ENCODE measurements around the gene ADGRG3. TPM values are rescaled to one million over a fixed set of nuclear protein-coding genes. Genes with fewer than 3 reads are reported as not detected.

The ADGRG3 gene
- total RNA-seq, 1 experiment from 2014 or later = not detected

DNA sequence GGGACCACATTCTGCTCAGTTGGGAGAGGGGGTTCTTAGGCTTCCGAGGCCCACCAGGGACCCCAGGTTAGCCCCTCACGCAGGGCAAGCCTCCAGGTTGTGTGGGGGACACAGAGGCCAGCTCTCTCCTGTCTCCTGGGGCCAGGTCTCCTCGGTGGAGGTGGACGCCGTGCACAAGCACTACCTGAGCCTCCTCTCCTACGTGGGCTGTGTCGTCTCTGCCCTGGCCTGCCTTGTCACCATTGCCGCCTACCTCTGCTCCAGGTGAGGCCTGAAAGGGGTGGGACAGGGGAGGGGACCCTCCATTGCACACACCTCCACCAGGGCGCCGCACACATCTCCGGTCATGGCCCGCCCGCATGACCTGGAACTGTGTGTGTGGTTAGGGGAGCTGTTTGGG is 10.9 kb upstream of the ADGRG3 start:
- Histone ChIP-seq H3K4me3 (replicated peaks in 1 of 2; ENCODE audit: low read depth in 1 of 2, low read length in 2 of 2) (no peak overlapping the region), H3K36me3 (ENCODE audit: control insufficient read depth in 1 of 2, insufficient read depth in 2 of 2, low read length in 2 of 2) (no peaks in the 10 kb centered on the region; a peak in 1 of 4 replicates), H3K9me2 (ENCODE audit: insufficient read depth) (no peaks in the 10 kb centered on the region), H3K27me3 (ENCODE audit: insufficient read depth, low read length) (no peaks in the 10 kb centered on the region), H3K9ac (ENCODE audit: low read length) (no peak overlapping the region), H3K9me3 (ENCODE audit: control insufficient read depth in 1 of 2, insufficient read depth in 1 of 2, low read depth in 1 of 2, low read length in 2 of 2) (no peaks in the 10 kb centered on the region), H2AFZ (ENCODE audit: low read depth, low read length, poor library complexity, severe bottlenecking) (no peak overlapping the region), H3K79me2 (ENCODE audit: insufficient read depth, low read length) (no peaks in the 10 kb centered on the region), H3K27ac (ENCODE audit: low read depth, low read length) (no peak overlapping the region), H3K4me2 (ENCODE audit: low read length) (no peak overlapping the region), H4K20me1 (ENCODE audit: insufficient read depth) (no peaks in the 10 kb centered on the region), H3K4me1 (ENCODE audit: control insufficient read depth in 1 of 2, insufficient read depth in 2 of 2, low read length in 2 of 2) (no peaks in the 10 kb centered on the region)
- POLR2A ChIA-PET = no interaction called here
- DNase-seq (ENCODE audit: low read depth, low spot score) (no peak), ATAC-seq (no peak)
- RAD21 ChIA-PET (ENCODE audit: low non-redundant PET in 1 of 2, low total read pairs in 2 of 2, uncharacterized antibody in 2 of 2, unreplicated experiment in 2 of 2) = no interaction called here
- BruUV-seq (replicated peaks) = no TSS peak
- CTCF ChIA-PET = no interaction called here
- TF ChIP-seq JUND (IDR thresholded peaks at IDR 0.05) = no peak
- TF ChIP-seq POLR2AphosphoS5 (IDR thresholded peaks at IDR 0.05; ENCODE audit: low read depth, low read length) = no peak
- TF ChIP-seq EGR1 (IDR thresholded peaks at IDR 0.05; ENCODE audit: low read depth) = no peak
- no peak for TF ChIP-seq SRF (IDR thresholded peaks at IDR 0.05; ENCODE audit: low read depth)
- TF ChIP-seq TCF7L2 (IDR thresholded peaks at IDR 0.05; ENCODE audit: borderline replicate concordance, extremely low read depth, insufficient read depth, insufficient read length) = no peak
- no peak for TF ChIP-seq EZH2phosphoT487 (IDR thresholded peaks at IDR 0.05; ENCODE audit: borderline replicate concordance)
- TF ChIP-seq ELF1 (IDR thresholded peaks at IDR 0.05; ENCODE audit: borderline replicate concordance, low read depth) = no peak
- TF ChIP-seq, protein P1, sequence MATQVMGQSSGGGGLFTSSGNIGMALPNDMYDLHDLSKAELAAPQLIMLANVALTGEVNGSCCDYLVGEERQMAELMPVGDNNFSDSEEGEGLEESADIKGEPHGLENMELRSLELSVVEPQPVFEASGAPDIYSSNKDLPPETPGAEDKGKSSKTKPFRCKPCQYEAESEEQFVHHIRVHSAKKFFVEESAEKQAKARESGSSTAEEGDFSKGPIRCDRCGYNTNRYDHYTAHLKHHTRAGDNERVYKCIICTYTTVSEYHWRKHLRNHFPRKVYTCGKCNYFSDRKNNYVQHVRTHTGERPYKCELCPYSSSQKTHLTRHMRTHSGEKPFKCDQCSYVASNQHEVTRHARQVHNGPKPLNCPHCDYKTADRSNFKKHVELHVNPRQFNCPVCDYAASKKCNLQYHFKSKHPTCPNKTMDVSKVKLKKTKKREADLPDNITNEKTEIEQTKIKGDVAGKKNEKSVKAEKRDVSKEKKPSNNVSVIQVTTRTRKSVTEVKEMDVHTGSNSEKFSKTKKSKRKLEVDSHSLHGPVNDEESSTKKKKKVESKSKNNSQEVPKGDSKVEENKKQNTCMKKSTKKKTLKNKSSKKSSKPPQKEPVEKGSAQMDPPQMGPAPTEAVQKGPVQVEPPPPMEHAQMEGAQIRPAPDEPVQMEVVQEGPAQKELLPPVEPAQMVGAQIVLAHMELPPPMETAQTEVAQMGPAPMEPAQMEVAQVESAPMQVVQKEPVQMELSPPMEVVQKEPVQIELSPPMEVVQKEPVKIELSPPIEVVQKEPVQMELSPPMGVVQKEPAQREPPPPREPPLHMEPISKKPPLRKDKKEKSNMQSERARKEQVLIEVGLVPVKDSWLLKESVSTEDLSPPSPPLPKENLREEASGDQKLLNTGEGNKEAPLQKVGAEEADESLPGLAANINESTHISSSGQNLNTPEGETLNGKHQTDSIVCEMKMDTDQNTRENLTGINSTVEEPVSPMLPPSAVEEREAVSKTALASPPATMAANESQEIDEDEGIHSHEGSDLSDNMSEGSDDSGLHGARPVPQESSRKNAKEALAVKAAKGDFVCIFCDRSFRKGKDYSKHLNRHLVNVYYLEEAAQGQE (IDR thresholded peaks at IDR 0.05; ENCODE audit: low read depth) = no peak
- no peak for TF ChIP-seq FOSL1 (IDR thresholded peaks at IDR 0.05; ENCODE audit: low read depth)
- TF ChIP-seq ZNF274 (IDR thresholded peaks at IDR 0.05; ENCODE audit: low read depth, low read length) = no peak
- no peak for TF ChIP-seq CBX3 (IDR thresholded peaks at IDR 0.05; ENCODE audit: low read depth)
- TF ChIP-seq EZH2 (IDR thresholded peaks at IDR 0.05) = no peak
- TF ChIP-seq, protein P2, sequence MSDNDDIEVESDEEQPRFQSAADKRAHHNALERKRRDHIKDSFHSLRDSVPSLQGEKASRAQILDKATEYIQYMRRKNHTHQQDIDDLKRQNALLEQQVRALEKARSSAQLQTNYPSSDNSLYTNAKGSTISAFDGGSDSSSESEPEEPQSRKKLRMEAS (IDR thresholded peaks at IDR 0.05) = no peak
- TF ChIP-seq ZFX (IDR thresholded peaks at IDR 0.05) = no peak
- no peak for TF ChIP-seq POLR2A (IDR thresholded peaks at IDR 0.05; ENCODE audit: borderline replicate concordance, extremely low read depth, insufficient read depth, insufficient read length)
- TF ChIP-seq, protein P3, sequence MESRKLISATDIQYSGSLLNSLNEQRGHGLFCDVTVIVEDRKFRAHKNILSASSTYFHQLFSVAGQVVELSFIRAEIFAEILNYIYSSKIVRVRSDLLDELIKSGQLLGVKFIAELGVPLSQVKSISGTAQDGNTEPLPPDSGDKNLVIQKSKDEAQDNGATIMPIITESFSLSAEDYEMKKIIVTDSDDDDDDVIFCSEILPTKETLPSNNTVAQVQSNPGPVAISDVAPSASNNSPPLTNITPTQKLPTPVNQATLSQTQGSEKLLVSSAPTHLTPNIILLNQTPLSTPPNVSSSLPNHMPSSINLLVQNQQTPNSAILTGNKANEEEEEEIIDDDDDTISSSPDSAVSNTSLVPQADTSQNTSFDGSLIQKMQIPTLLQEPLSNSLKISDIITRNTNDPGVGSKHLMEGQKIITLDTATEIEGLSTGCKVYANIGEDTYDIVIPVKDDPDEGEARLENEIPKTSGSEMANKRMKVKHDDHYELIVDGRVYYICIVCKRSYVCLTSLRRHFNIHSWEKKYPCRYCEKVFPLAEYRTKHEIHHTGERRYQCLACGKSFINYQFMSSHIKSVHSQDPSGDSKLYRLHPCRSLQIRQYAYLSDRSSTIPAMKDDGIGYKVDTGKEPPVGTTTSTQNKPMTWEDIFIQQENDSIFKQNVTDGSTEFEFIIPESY (IDR thresholded peaks at IDR 0.05; ENCODE audit: extremely low read depth, insufficient replicate concordance, low read length) = no peak
- intact Hi-C loops (cut with micrococcal nuclease) = no loop called here

Measured in HCT116 (cell line).